Measurements from ENCODE around the gene TNIK. TPM values are rescaled to one million over a fixed set of nuclear protein-coding genes. Genes with fewer than 3 reads are reported as not detected.

The TNIK gene
- total RNA-seq, 2 donors from 2014 or later: 13.6 to 16.0 TPM

- no peak for DNase-seq
- no peak for ATAC-seq
- intact Hi-C loops (cut with DNase I): no loop called here
Measured at GRCh38 chr3:171159024-171159821, 301.0 kb downstream of the TNIK start.

DNA sequence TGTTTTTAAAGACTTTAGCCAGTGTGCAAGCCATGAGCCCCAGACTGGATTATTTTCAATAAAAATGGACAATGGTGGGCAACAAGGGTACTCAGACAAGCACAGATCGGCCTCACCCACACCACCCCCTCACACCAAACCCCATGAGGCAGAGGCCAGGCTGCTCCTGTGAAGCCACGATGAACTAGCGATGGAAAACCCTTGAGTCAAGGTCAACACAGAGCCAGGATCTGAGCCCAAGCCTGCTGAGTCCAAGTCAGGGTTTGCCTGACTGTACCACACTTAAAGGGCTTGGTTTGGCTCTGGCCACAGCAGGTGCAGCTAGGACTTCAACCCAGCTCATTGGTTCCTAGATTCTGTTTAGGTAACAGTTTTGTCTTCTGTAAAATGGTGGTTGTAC lies 302.2 kb downstream of the TNIK start:
- ATAC-seq (no peak), DNase-seq (no peak)
- intact Hi-C loops (cut with DNase I): no loop called here

- DNase-seq: peak; percentile 31
- intact Hi-C loops (cut with DNase I): no loop called here
- peak; percentile 44 to 58 for ATAC-seq
Measured at GRCh38 chr3:171157286-171157685, 302.9 kb downstream of the TNIK start.

- DNase-seq (no peak), ATAC-seq (no peak)
- intact Hi-C loops (cut with DNase I): no loop called here
Measured at GRCh38 chr3:171156401-171157010, 303.7 kb downstream of the TNIK start.

- DNase-seq (no peak), ATAC-seq (no peak)
- intact Hi-C loops (cut with DNase I): no loop called here
Measured at GRCh38 chr3:171155122-171155700, 305.0 kb downstream of the TNIK start.

- ATAC-seq: no peak
- no peak for DNase-seq
- intact Hi-C loops (cut with DNase I): no loop called here
Measured at GRCh38 chr3:171150945-171151344, 309.3 kb downstream of the TNIK start.

DNA sequence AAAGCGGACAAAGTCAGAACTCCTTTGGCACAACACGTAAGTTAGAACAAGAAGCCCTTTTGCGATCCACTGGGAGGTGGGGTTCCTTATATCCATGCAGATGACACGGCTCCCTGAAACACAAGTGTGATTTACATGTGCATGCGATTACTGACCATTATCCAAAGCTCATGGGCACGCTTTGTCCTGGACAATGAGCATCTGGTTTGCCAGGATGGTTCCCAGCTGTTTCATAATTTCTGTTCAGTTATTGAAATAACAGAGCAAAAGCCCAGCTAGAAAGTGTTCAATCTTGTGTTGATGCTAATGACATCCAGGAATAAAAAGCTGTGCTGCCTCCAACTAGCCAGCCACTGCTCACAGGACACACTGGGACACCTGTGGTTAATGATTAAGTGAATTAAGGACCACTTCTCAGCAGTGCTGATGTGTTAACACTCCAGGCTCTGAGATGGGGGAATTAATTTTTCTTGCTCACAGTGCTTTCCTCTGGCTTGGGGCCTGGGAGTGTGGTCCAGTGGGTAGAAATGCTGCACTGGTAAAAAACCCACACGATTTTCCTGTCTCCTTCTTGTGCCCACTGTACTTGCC lies 310.6 kb downstream of the TNIK start:
- intact Hi-C loops (cut with DNase I): no loop called here
- ATAC-seq: no peak
- no peak for DNase-seq

- ATAC-seq (no peak), DNase-seq (no peak)
- intact Hi-C loops (cut with DNase I): no loop called here
Measured at GRCh38 chr3:171145798-171146197, 314.4 kb downstream of the TNIK start.

DNA sequence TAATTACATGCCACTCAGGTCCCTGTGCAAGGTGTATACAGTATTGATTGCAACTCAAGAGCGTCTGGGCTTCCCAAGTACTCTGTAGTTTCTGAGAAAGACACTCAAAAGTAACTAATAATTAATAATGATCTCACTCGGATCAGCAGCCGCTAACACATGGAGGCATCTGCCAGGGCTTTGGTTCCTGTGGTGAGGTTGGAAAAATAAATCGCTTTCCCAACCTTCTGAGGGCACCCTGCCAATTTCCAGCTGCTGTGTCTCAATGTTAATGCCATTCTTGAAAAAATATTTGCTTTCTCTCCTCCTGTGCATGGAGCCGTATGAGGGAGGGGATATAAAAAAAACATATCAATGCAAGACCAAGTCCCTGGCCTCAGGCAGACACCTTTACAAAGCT lies 317.2 kb downstream of the TNIK start:
- intact Hi-C loops (cut with DNase I): no loop called here
- DNase-seq (no peak), ATAC-seq (no peak)

- intact Hi-C loops (cut with DNase I): no loop called here
- DNase-seq (no peak), ATAC-seq (no peak)
Measured at GRCh38 chr3:171140246-171140645, 320.0 kb downstream of the TNIK start.

DNA sequence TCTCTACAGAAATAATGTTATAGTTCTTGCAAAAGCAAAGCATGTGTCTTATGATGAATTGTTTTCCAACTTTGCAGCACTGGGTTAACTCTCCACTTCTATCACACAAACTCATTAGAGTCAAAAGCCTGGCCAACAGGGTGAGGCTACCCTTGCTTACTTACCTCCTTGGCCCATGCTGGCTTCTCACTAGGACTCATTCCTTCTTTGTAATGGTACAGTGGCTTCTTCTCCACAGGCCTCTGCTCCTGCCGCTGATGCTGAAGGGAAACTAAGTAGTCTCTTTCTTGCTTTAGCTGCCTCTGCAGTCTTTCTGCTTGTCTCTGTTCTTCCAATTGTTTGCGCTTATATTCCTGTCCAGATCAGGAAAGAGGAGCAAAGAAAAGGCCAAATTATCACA lies 322.2 kb downstream of the TNIK start:
- ATAC-seq: no peak
- DNase-seq: no peak
- intact Hi-C loops (cut with DNase I): no loop called here

- intact Hi-C loops (cut with DNase I): no loop called here
- ATAC-seq (no peak), DNase-seq (no peak)
Measured at GRCh38 chr3:171135549-171135948, 324.7 kb downstream of the TNIK start.

- intact Hi-C loops (cut with DNase I): no loop called here
- ATAC-seq: no peak
- no peak for DNase-seq
Measured at GRCh38 chr3:171133796-171134569, 326.2 kb downstream of the TNIK start.

- DNase-seq: no peak
- ATAC-seq: no peak
- intact Hi-C loops (cut with DNase I): no loop called here
Measured at GRCh38 chr3:171133337-171133736, 326.9 kb downstream of the TNIK start.

DNA sequence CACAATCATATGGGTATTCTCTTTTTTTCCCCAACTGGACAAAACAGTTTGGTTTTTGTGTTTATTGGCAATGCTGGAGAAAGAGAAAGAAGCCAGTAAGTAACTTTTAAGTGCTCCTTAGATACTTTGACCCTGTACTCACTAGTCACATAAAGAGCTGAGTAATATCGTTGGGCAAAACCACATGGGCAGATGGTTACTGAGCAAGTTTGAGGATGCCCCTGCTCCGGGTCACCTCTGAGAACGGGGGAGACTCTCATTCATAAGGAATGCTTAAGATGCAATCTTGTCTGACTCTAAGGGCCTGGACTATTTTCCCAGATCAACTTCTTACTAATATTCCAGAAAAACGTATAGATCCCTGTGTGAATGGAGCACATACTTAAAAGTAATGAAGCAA lies 327.3 kb downstream of the TNIK start:
- intact Hi-C loops (cut with DNase I): no loop called here
- ATAC-seq: no peak
- DNase-seq: no peak

DNA sequence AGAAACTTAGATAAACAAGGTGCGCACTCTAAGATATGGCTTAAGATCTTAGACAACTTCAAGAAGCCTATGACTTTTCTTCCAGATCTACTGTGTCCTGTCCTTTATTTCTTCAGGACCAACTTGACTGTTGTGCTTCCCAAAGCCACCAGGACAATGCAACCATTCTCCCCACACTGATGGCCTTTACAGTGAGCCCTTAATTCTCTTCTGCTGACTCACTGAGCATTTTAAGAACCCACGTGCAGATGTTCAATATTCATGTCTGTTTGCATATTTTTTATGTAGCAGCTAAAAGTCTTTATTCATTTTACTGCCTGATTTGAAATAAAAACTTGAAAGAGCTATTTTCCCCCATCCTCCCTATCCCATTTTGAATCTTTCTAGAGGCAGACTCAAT lies 330.4 kb downstream of the TNIK start:
- intact Hi-C loops (cut with DNase I): no loop called here
- no peak for ATAC-seq

GRCh38 chr3:171127611-171128010 lies 332.6 kb downstream of the TNIK start:
- no peak for DNase-seq
- ATAC-seq: no peak
- intact Hi-C loops (cut with DNase I): no loop called here

More for the DNA sequence above, 330.4 kb downstream of the TNIK start:
- DNase-seq: no peak

GRCh38 chr3:171126478-171127209 lies 333.6 kb downstream of the TNIK start:
- DNase-seq (no peak), ATAC-seq (no peak)
- intact Hi-C loops (cut with DNase I): no loop called here

DNA sequence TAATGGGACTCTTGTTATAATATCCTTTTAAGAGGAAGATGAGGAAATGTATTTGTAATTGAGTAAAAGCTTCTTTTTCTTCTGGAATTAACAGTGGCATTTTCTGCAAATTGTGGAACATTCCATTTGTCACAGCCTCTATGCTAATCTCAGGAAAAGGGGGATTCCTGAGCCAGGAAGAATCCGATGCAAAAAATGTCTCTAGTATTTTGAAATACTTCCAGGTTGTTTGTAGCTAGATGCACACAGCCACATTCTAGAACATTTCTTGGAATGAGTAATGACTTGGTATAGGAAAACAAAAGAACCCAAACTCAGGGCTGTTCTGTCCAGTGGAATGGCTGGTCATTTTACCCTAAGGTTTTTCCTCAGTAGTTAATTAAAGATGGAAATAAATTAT lies 335.2 kb downstream of the TNIK start:
- intact Hi-C loops (cut with DNase I): no loop called here
- no peak for DNase-seq
- ATAC-seq: no peak
